Thoracic aorta (tissue), 2 donors: Measurements from ENCODE around the gene ADARB2. TPM values are rescaled to one million over a fixed set of nuclear protein-coding genes. Genes with fewer than 3 reads are reported as not detected.

ENCODE experiments used
- ATAC-seq: fragments of 150-250 bp; one replicate; pipeline ENCODE4 v1.8.0; 2017; ENCODE audit warnings: low read depth; ENCODE audit not compliant: insufficient number of reproducible peaks, low FRiP score
- DNase-seq: peaks from one replicate; pipeline ENCODE4 v3.0.0-alpha.2; 2020; ENCODE audit warnings: low spot score
- H3K27ac ChIP-seq, 2 donors: fragments of 200-600 bp; sonication (generic); 1 replicate in 1 of 2; 2 replicates in 1 of 2; pipeline ENCODE4 v1.5.1; 2016; ENCODE audit warnings: mild to moderate bottlenecking in 2 of 2, moderate library complexity in 2 of 2
- H3K27me3 ChIP-seq: fragments of 200-600 bp; sonication (generic); replicated peaks from 2 replicates; pipeline ENCODE4 v1.6.0; 2016; ENCODE audit warnings: mild to moderate bottlenecking; ENCODE audit not compliant: insufficient read depth
- H3K36me3 ChIP-seq: fragments of 200-600 bp; sonication (generic); one replicate; pipeline ENCODE4 v1.5.1; 2016
- H3K4me1 ChIP-seq, 2 donors: fragments of 200-600 bp; sonication (generic); 1 replicate in 1 of 2; 2 replicates in 1 of 2; pipeline versions ENCODE4 v1.5.1 to v1.6.0; 2016; ENCODE audit warnings: low read depth in 2 of 2, mild to moderate bottlenecking in 1 of 2; ENCODE audit not compliant: control insufficient read depth in 1 of 2
- H3K4me3 ChIP-seq: fragments of 200-600 bp; sonication (generic); 2 replicates; pipeline ENCODE4 v1.5.1; 2016; ENCODE audit warnings: mild to moderate bottlenecking
- H3K9me3 ChIP-seq: fragments of 200-600 bp; sonication (generic); 2 replicates; pipeline ENCODE4 v1.5.1; 2016
- total RNA-seq, 2 donors: library from RNA; depleted of rRNA; stranded (reverse); fragments of >200 nt; gene quantifications; one replicate each; pipeline versions ENCODE4 v1.1.0 to v1.2.3, GENCODE V29; 2016
- TF ChIP-seq, protein P1 (sequence below): fragments of 200-600 bp; sonication (generic); IDR thresholded peaks from one replicate; pipeline ENCODE4 v1.5.1; 2019; ENCODE audit warnings: antibody characterized with exemption

Gene ADARB2
- total RNA-seq, 2 donors from 2014 or later = 0.71 to 3.1 TPM

DNA sequence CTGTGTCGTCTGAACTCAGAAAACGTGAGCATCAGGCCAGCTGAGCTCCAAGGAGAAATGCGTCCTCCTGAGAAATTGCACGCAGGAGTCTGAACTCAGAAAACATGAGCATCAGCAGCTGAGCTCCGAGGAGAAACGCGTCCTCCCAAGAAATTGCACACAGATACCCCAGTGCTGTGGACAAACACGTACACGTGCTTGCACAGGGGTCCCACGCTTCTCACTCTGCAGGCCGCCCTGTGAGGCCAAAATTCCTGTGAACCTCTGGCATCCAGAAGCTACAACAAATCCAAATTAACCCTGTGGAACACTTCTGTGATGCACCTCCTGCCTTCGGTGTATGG, 547.3 kb downstream of the ADARB2 start:
- Histone ChIP-seq H3K4me1 (no peaks in the 10 kb centered on the region), H3K27me3 (no peaks in the 10 kb centered on the region), H3K4me3 (no peak overlapping the region), H3K36me3 (no peaks in the 10 kb centered on the region), H3K27ac (no peak overlapping the region), H3K9me3 (no peaks in the 10 kb centered on the region)
- ATAC-seq (no peak), DNase-seq (no peak)
- TF ChIP-seq, protein P1, sequence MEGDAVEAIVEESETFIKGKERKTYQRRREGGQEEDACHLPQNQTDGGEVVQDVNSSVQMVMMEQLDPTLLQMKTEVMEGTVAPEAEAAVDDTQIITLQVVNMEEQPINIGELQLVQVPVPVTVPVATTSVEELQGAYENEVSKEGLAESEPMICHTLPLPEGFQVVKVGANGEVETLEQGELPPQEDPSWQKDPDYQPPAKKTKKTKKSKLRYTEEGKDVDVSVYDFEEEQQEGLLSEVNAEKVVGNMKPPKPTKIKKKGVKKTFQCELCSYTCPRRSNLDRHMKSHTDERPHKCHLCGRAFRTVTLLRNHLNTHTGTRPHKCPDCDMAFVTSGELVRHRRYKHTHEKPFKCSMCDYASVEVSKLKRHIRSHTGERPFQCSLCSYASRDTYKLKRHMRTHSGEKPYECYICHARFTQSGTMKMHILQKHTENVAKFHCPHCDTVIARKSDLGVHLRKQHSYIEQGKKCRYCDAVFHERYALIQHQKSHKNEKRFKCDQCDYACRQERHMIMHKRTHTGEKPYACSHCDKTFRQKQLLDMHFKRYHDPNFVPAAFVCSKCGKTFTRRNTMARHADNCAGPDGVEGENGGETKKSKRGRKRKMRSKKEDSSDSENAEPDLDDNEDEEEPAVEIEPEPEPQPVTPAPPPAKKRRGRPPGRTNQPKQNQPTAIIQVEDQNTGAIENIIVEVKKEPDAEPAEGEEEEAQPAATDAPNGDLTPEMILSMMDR = no peak

- TF ChIP-seq, protein P1 = no peak
- Histone ChIP-seq H3K27ac (no peak overlapping the region), H3K4me3 (no peak overlapping the region), H3K4me1 (no peaks in the 10 kb centered on the region), H3K9me3 (no peaks in the 10 kb centered on the region), H3K36me3 (no peaks in the 10 kb centered on the region), H3K27me3 (no peaks in the 10 kb centered on the region)
- DNase-seq (no peak), ATAC-seq (no peak)
Measured at GRCh38 chr10:1189166-1190051, 547.9 kb downstream of the ADARB2 start.

DNA sequence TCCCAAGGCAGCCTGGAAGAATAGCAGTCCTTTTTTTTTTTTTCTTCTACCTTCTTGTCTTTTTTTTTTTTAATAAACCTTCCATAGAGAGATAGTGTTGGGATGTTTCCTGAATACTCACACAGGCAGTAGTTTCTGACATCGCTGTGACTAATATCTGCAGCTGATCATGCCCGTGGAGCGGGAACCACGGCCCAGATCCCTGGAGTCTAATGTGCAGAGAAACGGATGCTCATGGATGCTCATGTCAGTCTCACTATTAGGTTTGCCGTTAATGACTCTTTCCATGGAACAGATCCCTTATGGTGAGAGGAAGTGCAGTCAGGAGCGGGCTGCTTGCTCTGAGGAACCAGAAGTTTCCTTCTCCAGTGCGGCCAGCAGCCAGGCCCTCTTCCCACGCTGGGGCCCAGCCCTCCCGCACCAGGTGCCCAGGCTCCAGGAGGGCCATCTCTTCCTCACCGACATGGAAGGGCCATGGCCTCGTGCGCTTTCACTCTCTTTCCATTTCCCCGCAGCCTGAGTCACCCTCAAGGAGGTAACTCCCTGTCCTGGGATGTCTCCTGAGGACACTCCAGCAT, 548.7 kb downstream of the ADARB2 start:
- no peak for DNase-seq
- no peak overlapping the region for H3K4me3 ChIP-seq
- no peak for ATAC-seq
- TF ChIP-seq, protein P1 = no peak
- H3K36me3 ChIP-seq = no peaks in the 10 kb centered on the region
- H3K9me3 ChIP-seq = no peaks in the 10 kb centered on the region
- H3K27me3 ChIP-seq = no peaks in the 10 kb centered on the region
- H3K4me1 ChIP-seq = no peaks in the 10 kb centered on the region
- H3K27ac ChIP-seq = no peak overlapping the region

DNA sequence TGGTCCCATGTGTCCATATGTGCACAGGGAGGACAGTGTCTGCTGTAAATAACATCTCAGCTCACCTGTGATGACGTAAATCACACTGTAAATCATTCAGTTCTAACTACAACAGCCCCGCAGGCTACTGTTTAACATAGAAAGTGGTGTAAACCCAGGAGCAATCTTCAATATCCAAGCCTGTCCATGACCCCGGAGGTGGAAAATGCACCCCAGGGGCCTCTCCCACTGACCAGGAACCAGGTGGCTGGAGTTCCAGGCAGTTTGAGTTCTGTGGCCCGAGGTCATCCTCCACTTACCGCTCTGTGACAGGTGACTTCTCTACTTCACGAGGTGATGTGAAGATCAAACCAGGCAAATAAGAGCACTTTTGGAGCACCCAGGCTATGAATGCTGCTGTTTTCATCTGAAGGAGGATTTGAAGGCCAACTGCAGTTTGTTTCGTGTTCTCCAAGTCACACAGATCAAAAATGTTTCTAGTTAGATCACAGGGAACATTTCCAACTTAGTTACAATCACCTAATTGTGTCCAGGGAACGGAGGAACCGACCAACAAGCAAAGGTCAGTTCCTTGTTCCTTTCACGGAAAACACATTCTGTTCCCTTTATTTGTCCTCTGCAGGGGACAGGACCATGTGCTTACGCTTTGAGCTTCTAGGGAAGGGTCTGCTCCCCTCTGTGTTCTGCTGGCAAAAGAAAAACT, 549.3 kb downstream of the ADARB2 start:
- no peaks in the 10 kb centered on the region for H3K4me1 ChIP-seq
- H3K27me3 ChIP-seq = no peaks in the 10 kb centered on the region
- H3K36me3 ChIP-seq = no peaks in the 10 kb centered on the region
- DNase-seq (no peak), ATAC-seq (no peak)
- no peaks in the 10 kb centered on the region for H3K9me3 ChIP-seq
- no peak overlapping the region for H3K27ac ChIP-seq
- H3K4me3 ChIP-seq = no peak overlapping the region
- TF ChIP-seq, protein P1 = no peak

DNA sequence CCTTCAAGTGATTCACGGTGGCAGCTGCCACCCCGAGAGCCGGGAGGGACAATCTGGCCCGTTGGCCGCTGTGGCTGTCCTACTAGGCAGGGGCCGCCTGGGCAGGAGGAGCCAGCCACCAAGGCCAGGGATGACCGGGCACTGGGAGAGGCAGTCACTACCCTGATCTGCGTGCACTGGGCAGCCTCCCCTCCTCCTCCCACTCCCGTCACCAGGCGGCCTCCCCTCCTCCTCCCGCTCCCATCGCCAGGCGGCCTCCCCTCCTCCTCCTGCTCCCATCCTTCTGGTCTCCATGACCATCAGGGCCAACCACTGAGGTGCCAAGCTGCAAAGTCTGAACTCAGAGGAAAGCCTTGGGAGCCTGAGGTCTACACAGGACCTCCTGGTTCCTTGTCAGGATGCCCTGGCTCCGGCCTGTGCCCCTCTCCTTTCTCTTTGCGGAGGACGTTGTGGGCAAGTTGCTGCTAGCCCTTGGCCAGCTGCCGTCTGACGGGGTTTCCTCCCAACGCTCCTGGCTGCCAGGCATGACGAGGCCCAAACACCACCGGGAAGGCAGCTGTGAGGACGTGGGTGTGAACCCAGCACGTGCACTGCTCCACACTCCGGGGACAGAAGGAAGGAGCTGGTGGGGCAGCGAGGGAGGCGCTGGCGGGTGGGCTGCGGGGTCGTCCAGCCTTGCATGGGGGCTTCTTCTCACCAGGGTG, 550.0 kb downstream of the ADARB2 start:
- TF ChIP-seq, protein P1 = no peak
- DNase-seq (no peak), ATAC-seq (no peak)
- Histone ChIP-seq H3K4me1 (no peaks in the 10 kb centered on the region), H3K27ac (no peak overlapping the region), H3K9me3 (no peaks in the 10 kb centered on the region), H3K4me3 (no peak overlapping the region), H3K27me3 (no peaks in the 10 kb centered on the region), H3K36me3 (no peaks in the 10 kb centered on the region)
